Measurements from ENCODE around the gene IL17RE.

Gene IL17RE

DNA sequence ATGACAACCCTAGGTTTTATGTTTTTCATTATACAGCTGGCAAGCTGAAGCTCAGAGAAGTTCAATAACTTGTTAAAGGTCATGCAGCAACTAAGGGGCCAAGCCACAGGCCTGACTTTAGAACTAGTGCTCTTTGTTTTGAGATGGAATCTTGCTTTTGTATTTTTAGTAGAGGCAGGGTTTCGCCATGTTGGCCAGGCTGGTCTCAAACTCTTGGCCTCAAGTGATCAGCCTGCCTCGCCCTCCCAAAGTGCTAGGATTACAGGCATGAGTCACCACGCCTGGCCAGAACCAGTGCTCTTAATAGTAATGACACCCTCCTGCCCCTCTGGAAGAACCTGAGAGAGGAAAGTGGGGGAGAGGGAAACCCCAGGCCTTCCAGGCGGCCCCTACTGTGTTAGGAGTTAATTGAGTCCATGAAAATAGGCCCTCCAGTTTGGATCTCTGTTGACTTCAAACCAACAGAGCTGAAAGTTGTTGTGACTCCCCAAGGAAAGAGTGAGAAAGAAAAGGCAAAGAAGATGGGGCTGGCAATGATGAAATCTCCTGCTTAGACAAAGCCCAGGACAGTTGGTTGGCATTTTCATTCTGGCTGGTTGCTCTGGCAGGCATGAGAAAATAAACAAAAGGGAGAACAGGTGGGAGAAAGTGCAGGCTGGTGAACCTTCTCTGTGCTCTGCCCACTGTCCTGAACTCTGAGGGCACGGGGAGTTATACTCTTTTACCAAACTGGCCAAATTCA lies 53.1 kb downstream of the IL17RE start:
- no peak for DNase-seq

DNA sequence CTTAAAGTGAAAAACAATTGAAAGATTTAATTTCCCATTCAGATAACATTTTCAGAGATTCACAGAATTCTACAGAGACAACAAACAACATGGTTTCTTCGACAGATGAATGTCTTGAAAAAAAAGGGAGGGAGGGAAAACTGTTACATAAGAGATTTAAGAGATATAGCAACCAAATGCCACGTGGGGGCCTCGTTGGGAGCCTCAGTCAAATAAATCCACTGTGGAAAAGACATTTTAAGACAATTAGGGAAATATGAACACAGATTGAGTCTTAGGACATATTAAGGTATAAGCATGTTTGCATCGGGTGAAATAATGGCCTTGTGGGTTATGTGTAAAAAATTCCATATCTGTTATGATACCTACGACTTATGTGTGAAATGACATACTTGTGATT lies 54.6 kb downstream of the IL17RE start:
- DNase-seq, result no peak

DNA sequence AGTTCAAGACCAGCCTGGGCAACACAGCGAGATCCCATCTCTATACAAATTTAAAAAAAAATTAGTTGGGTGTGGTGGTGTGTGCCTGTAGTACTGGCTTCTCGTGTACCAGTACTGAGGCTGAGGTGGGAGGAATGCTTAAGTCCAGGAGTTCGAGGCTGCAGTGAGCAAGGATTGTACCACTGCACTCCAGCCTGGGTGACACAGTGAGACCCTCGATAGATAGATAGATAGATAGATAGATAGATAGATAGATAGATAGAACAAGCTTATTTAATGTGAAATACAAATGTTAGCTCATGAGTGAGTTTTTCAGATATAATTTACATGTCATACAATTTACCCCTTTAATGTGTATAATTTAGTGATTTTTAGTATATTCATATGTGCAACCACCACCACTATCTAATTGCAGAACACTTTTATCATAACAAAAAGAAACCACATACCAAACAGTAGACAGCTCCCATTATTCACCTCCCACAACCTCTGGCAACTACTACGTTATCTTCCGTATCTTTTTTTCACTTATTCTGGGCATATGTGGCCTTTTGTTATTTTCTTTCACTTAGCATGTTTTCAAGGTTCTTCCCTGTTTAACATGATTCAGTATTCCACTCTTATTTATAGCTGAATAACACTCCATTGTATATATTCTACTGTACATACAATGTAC lies 62.7 kb downstream of the IL17RE start:
- DNase-seq, result no peak
